GDM1 (cell line): ENCODE data around the gene MTNR1A.

ENCODE experiments used
- DNase-seq: peaks from one replicate; lab custom pipeline; 2025; lab: John Stamatoyannopoulos, UW

MTNR1A gene

DNA sequence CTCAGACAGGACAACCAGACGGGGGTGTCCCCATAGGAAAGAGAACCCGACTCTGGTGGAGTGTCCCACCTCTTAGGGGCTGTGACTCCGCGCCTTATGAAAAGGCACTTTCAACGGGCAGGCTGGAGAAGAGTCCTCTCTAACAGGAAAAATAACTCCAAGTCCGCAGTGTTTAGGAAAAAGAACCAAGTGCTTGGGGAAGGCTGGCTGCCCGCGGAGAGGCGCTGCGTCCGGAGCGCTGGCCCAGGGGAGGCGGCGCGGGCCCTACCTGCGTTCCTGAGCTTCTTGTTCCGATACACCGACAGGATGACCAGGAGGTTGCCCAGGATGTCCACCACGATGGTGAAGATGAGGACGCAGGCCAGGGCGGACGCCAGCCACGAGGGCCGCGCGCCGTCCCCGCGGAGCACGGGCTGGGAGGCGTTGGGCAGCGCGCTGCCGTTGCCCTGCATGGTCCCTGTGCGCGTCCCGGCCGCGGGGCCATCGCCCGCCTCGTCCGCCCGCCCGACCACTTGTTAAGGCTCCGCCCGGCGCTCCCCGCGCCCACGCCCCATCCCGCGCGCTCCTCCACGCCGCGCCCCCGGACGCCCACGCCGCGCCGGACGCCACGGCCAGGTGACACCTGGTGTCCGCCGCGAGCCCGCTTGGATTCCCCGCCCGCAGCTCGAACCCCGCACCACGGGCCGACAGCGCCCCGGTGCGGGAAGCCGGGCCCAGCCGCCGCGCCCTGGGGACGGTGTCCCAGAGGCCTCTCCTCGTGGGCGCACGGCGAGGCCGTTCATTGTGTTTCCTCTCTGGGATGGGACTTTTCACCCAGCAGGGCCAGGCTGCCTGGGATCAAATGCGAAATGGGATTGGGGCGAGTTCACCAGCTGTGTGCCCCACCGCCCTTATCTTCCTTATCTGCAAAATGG lies at the start of gene MTNR1A:
Gene MTNR1A, minus strand, starts transcription at position 654 of the 914 bp plus-strand sequence. Its CDS starts 202 bp downstream, at position 452.
- no peak for DNase-seq

DNA sequence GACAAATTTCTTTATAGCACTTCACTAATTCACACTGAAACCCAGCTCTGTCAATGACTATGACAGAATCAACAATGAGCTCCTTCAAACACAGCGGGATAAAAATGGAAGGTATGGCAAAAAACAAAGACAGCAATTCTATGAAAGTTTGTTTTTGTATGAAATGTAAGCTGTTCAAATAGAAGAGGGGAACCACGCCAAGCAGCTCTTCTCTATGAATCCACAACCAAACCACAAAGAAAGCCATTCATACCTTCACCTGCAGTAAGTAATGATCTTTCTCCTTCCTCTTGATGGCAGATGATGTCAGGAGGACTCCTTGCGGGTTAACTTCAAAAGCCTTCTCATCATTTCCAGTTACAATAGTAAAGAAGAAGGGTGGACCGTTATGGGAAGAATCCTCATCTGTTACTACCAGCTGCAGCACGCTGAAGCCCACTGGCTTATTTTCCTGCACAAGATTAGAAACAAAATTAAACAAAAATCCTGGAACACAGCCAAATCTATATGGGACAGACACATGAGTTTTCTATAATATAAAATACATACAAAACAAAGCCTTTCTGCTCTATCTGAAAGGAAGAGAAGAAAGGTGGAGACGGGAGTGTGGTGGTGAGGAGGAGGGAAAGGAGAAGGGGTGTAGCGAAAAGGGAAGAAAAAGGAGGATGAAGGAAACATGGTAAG lies 48.9 kb upstream of the MTNR1A start:
- no peak for DNase-seq

DNA sequence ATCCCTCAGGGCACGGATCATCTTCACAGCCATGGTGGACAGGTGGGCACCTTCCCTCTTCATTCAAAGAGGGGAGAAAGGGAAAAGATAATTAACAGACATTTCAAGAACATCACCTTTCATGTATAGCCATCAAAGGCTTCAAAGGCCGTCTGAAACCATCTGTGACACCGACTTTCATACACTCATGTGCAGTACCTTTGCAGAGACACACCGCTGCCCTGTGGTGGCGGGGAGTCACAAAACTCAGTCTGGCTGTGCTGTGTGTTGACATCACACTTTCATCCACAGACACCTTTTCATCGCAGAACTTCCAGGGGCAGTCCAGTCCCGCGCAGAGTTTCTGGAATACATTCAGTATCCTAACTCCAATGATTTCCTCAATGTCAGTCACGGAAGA lies 47.6 kb upstream of the MTNR1A start:
- no peak for DNase-seq

DNA sequence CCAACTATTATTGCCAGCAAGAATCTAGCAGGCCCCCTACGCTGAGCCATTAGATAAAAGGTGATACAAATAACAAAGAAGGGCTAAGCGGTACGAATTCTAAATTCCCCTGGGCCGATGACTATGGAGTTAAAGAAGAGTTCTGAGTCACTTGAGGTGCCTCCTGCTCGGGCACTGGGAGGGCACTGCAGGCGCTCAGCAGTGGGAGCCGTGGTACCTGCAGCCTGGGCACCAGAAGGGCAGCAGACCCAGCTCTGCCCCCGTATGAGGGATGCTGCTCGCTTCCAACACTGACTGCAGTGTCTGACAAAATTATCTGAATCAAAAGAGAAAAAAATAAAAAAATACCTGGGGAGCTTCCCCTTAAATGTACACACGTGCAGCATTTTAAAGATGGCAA lies 44.1 kb upstream of the MTNR1A start:
- no peak for DNase-seq

DNA sequence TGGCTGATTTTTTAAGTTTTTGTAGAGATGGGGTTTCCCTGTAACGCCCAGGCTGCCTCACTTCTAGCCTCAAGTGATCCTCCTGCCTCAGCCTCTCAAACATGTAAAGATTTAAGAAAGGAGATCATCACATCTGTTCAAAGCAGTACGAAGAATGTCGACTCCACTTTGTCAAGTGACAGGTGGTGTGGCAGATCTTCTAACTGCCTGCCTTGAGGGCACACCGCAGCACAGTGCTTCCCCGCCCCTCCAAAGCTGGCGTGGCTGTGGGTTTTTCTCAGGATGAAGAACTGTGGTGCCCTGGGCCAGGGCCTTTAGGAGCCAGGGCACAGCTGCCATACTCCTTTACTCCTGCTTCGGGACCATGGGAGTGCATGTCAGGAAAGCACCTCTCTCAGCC lies 43.3 kb upstream of the MTNR1A start:
- no peak for DNase-seq

DNA sequence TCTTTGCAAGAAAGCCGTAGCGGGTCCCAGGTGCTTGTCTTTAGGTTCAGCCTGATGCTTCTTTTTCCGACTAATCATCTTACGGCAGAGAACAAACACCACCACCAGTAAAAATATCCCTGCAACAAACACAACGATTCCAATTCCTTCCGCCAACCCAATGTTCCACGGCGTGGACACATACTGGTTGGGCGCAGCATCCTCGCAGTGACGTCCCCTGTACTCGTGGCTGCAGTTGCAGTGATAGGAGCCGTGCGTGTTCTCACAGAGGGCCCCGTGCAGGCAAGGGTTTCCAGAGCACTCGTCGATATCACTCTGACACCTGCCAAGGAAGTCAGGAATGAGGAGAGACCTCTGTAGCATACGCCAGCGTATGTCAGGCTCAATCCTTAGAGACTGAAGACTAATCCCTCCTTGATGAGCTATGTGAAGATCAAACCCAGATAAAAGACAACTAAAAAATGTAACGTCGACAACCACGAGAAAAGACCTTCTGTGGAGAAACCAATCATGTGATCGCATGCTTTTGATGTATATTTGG lies 41.6 kb upstream of the MTNR1A start:
- no peak for DNase-seq

DNA sequence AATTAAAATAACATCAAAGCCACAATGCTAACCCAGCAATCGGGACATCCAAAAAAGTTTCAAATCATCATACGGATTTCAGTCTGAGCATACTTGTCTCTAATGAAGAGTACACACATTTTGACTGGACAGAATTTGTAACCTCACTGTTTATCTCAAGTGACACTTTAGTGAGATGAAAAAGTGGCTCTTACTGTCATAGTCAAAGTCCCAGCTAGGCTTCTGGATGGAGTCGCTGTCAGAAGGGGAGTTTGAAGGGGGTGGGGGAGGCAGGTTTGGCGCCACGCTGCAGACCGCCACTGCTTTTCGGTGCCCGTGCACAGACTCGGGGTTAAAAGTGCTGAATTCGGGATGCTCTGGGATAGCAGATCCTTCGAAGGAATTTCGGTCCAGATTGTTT lies 41.0 kb upstream of the MTNR1A start:
- DNase-seq: no peak

DNA sequence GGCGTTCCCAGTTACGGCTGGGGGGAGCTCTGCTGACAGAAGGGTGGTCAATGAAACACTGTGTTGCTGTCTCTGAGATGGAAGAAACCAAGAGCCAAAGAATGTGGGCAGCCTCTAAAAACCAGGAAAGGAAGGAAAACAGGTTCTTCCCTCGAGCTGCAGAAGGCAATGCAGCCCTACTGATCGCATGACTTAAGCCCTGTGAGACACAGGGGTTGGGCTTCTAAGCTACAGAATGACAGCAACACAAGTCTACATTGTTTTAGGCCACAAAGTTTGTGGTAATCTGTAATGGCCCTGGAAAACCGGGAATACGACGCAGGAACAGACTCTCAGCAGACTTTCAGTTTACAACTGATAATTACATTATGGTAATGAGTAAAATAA lies 38.2 kb upstream of the MTNR1A start:
- no peak for DNase-seq

DNA sequence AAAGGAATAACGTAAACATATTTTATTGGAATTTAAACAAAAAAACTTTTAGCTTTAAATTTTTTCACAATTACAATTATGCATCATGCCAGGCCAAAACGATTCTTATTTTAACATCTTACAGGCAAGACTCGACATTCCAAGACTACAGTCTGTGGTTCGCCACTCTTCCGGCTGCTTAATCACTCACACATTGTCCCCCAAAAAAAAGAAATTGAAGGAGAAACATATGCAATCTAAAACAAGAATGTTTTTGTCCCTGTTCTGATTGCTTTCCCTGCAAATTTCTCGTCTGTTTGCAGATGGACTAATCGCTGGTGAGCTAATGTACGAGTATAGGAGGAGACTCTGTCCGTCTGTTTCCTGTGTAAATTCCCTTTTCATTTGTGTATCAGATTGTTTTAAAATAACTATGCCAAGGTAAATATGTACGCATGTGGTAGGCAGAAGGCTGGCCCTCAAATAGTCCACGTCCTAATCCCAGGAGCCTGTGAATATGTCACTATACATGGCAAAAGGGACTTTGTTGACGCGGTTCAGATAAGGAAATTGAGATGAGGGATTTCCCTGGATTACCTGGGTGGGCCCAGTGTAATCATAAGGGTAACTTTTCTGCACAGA lies 37.7 kb upstream of the MTNR1A start:
- DNase-seq: no peak

DNA sequence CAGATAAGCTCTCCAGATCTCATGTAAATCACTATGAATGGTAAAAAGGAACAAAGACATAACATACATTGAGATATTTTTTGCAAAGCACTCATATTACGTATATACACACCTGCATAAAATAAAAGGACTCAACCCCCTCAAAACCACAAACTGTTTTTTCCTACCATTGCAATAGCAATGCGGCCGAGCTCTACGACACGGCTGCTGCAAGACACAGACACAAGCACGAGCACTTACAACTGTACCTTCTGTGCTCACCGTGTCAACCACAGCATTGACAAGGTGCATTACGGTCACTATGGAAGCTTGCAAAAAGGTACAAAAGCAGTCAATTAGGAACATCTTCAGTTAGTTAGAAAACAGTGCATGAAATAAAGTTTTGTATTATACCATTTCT lies 37.1 kb upstream of the MTNR1A start:
- no peak for DNase-seq

DNA sequence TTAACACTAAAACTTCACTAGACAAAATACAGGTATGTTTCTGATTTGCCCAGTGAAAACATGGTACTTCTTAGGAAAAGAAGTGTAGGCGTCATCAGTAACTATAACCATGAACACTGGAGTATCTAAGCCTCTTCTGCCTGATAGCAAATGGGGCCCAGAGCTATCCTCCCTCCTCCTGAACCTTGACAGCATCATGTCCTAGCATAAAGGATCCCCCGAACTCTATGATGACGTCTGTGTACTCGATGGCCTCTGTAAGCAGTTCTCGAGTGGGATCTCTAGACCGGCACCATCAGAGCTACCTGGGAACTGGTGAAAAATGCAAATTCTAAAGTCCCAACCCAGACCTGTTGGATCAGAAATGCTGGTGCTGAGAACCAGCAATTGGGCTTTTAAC lies 36.3 kb upstream of the MTNR1A start:
- DNase-seq: no peak

DNA sequence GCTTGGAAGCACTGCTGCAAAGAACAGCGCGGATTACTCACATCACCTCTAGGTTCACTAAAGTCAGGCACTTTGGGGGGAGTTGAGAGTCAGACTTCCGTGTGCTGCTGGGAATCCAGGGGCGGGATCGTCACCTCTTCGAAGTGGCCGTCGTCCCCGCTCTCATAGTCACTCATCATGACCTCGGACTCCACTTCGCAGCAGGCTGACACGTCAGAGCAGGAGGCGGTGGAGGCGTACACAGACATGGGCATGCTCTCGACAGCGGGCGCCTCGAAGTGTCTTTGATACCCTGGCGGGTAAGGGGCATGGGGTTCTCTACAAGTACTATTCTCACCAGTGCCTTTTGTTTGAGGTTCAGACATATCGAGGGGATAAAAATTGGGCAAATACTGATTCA lies 33.1 kb upstream of the MTNR1A start:
- DNase-seq: no peak

DNA sequence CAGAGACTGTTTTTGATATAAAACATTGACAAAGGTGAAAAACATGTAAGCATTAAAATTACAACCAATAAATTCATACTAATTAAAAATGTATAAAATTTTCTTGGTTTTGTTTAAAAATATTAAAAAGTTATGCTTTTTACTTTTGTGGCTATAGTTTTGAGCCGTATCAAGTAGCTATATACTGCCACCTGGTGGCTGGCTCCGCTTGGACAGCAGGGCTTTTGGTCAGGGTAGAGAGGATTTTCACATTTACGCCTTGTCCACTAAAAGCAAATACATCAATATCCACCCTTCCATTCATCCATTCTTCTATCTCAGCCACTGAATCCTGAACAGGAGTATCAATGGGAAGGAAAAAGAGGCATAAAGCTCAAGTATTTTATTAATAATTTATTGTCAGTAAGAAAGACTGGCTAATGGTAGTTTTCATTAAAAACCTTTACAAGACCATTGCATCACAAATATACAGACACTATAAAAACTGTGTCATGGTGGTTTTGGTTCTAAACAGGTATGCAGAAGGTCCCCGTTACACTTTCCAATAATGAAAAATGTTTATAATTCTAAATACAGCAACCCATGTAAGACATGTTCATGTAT lies 32.1 kb upstream of the MTNR1A start:
- DNase-seq: no peak

DNA sequence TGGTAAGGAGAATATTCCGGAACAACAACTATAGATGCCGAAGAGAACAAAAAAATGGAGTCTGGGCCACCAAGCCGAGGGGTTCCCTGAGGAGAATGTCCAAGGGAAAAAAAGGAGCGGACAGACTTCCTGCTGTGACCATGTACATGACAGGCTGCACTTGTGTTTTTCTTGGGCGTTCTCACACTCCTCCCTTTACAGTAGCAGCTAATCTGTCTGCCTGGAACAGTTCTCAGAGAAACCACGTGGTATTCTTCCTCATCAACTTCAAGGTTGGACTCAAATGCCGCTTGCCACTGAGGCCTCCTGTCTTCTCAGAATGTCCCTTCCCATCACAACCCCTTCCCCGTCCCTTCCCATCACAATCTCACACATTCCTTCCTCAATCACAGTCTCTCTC lies 30.8 kb upstream of the MTNR1A start:
- no peak for DNase-seq

DNA sequence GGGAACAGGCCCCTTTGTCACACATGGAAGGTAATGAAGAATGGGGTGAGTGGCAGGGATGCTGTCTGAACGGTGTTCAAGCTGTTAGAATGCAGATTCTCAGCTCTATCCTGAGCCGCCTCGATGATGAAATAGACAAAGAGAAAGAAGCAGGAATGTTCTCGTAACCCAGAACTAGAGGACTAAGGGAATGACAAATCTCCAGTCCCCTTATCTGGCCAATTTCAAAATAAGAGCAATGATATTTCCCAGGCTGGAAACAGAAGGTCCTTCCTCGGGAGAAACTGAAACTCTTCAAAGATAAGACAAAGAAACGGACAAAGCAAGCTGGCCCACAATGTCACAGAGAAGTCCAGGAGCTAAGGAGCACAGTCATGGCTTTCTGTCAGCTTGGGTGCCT lies 29.5 kb upstream of the MTNR1A start:
- DNase-seq: no peak

DNA sequence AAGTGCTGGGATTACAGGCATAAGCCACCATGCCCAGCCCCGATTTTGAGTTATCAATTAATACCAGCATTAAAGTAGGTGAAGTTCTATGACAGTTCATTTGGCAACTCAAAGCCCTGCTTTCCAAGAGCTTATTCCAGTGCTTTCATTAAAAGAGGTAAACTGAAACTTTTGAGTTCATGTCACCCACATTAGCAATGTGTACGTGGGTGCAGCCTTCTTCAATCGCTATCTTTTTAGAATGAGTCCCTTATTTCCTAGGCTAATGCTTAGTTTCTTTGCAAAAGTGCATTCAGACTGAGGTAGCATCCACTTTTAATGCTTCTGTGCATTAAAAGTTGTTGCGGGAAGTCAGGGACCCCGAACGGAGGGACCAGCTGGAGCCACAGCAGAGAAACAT lies 26.1 kb upstream of the MTNR1A start:
- DNase-seq: no peak

DNA sequence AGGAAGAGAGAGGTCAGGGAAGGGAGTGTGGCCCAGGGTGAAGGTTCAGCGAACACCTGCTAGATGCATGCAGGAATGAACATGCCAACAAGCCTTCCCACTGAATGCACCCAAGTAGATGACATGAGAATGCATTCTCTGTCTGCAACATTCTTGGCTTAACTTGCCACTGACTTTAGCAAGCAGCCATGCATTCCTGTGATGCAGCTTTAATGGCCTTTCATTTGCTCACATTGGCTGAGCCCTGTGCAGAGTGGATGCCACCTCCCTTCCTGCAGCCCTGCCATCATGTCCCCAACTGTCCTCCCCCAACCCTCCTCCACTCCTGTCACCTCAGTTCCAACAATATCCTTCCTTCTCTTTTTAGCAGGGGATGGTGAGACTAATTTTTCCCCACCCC lies 25.3 kb upstream of the MTNR1A start:
- DNase-seq: no peak

DNA sequence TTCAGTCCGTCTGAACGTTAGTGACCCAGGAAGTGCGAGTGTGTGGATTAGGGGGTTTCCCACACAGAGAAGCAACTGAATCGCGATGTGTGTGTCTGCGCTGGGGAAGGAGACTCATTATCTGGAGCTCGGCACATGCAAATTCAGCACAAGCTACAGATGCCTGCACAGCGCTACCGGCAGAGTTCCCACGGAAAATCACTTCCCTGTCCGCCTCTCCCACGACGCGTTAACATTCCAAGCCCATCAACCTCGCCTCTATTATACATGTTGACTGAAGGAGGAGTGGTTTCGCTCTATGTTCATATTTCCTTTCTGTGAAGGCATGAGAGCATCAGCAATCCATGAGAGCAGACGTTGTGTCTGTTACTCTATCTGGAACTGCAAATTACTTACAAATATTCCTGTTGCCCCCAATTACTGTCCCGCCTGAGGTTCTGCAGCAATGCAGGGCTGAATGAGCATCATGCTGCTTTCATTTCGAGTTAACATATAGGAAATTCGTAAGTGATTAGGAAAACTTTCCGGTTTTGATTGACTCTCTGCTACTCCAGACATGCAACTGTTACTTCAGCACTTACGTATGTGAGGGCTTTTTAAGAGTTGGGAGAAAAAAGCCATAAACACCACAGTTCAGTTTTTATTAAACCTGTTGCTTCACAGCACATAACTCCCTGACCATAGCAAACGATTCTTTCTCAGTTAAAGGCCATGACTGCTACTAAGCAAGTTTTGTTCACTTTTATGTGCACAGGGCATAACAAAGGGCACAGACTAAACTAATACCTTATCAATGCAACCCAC lies 15.0 kb upstream of the MTNR1A start:
- DNase-seq: no peak

DNA sequence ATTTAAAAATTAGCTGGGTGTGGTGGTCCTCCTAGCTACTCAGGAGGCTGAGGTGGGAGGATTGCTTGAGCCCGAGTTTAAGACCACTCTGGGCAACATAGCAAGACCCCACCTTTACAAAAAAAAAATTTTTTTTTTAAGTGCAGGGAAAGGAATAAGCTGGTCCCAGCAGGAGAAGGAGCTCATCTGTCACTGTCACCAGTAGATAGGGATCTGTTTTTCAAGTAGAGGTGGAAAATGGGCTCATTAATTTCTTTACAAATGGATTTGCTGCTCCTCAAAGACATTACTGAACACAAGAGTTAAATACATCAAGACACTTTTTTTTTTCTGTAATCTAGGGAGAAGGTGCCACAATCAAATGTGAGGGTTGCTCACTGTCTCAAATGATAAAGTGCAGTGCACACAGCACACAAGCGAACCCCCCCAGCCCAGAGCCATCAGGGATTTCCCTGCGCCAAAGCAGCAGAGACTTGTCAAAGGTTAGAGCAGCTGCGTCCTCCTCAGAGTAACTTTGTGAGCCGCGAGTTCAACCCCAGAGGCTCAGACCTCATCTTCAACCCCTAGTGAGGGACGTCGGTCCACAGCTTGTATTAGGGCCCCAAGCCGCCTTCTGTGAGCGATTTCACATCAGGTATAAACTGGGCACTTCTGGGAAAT lies 14.3 kb upstream of the MTNR1A start:
- no peak for DNase-seq

DNA sequence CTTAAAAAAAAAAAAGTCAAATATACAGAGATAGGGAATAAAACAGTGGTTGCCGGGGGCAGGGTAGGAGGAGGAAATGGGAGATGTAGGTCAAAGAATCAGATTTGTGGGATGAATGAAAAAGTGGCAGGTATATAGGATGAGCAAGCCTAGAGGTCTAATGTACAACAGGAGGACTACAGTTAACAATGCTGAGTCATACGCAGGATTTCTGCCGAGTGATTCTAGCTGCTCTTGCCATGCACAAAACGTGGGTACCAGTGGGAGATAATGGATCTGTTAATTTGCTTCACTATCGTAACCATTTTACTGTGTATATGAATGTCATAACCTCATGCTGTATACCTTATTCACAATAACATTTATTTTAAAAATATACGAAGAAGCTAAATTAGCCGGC lies 10.7 kb upstream of the MTNR1A start:
- DNase-seq: no peak

DNA sequence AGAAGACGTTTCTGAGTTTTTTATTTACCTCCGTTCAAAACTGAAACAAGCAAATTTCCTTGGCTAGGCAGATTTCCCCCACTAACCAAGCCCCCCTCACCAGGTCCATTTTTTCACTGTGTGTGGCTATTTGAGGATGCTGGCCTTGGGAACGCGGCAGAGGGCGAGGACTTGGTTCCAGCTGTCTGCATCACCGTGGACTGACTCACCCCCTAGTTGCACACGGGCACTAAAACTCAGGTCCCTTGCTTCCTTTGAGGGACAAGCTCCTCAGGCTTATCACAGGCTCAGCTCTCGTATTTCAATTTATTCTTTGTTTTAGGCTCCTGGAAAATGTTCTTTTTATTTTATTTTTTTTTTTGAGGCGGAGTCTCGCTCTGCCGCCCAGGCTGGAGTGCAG lies 8.4 kb upstream of the MTNR1A start:
- DNase-seq: no peak
